Endothelial cell of umbilical vein (primary cell): ENCODE data around the gene LY9. TPM values are rescaled to one million over a fixed set of nuclear protein-coding genes. Genes with fewer than 3 reads are reported as not detected.

Source experiments
- BruUV-seq: library from RNA; stranded (reverse); fragments of 400-500 nt; replicated peaks from 2 replicates; lab custom pipeline; 2021; lab: Mats Ljungman, UMichigan
- CTCF ChIA-PET: fragments of 300-600, 350-600 bp; sonication (Branson Sonifier 250); formaldehyde crosslinking; loops from one replicate; lab custom pipeline; 2021; ENCODE audit warnings: antibody characterized with exemption, inconsistent platforms; lab: Charles Lee
- POLR2A ChIA-PET: fragments of 300-600, 350-600 bp; sonication (Branson Sonifier 250); formaldehyde crosslinking; loops from one replicate; lab custom pipeline; 2021; ENCODE audit warnings: antibody characterized with exemption, inconsistent platforms; lab: Charles Lee
- DNase-seq: peaks from one replicate; pipeline ENCODE4 v3.0.0-alpha.2; 2011; ENCODE audit warnings: low read depth, low spot score
- FAIRE-seq: peaks from 2 replicates; lab custom pipeline; 2011; peaks lifted over from hg19 to GRCh38; lab: Jason Lieb, UNC
- H2AFZ ChIP-seq: 2 replicates; pipeline ENCODE4 v1.6.0; 2012; ENCODE audit warnings: low read depth, low read length, control low read depth, inconsistent platforms
- H3K27ac ChIP-seq: 2 replicates; pipeline ENCODE4 v1.5.1; 2011; ENCODE audit warnings: low read depth, mild to moderate bottlenecking, control low read depth, low read length, moderate library complexity; ENCODE audit not compliant: insufficient read depth
- H3K27me3 ChIP-seq, 2 experiments: 2 replicates each; pipeline versions ENCODE4 v1.6.0 to v1.6.1; 2011; ENCODE audit warnings: low read length in 2 of 2, mixed read lengths in 1 of 2; ENCODE audit not compliant: control insufficient read depth in 2 of 2, insufficient read depth in 2 of 2
- H3K36me3 ChIP-seq, 2 experiments: 2 replicates in 1 of 2; 3 replicates in 1 of 2; pipeline ENCODE4 v1.5.1; 2011; ENCODE audit warnings: low read length in 2 of 2, mild to moderate bottlenecking in 1 of 2, moderate library complexity in 1 of 2; ENCODE audit not compliant: control insufficient read depth in 2 of 2, insufficient read depth in 2 of 2; ENCODE audit errors: extremely low read depth in 1 of 2
- H3K4me1 ChIP-seq: 3 replicates; pipeline ENCODE4 v1.5.1; 2011; ENCODE audit warnings: mild to moderate bottlenecking, low read length; ENCODE audit not compliant: control insufficient read depth, insufficient read depth; ENCODE audit errors: extremely low read depth
- H3K4me2 ChIP-seq: 2 replicates; pipeline ENCODE4 v1.6.1; 2011; ENCODE audit warnings: low read length, control low read depth, mixed read lengths; ENCODE audit not compliant: insufficient read depth
- H3K4me3 ChIP-seq, 3 experiments: fragments of 200-600 bp in 1 of 3; sonication (generic), shearing (Covaris generic) in 1 of 3; replicated peaks in 1 of 3; 2 replicates each; pipeline ENCODE4 v1.5.1; 2011 to 2016; ENCODE audit warnings: control low read depth in 3 of 3, low read length in 3 of 3, mild to moderate bottlenecking in 2 of 3, inconsistent platforms in 1 of 3, low read depth in 1 of 3, moderate library complexity in 1 of 3; ENCODE audit not compliant: insufficient read depth in 1 of 3
- H3K79me2 ChIP-seq: 2 replicates; pipeline ENCODE4 v1.6.0; 2012; ENCODE audit warnings: low read length, inconsistent platforms; ENCODE audit not compliant: control insufficient read depth, insufficient read depth
- H3K9ac ChIP-seq: replicated peaks from 2 replicates; pipeline ENCODE3; 2011; ENCODE audit warnings: low read length, control low read depth; ENCODE audit not compliant: insufficient read depth; ENCODE audit errors: extremely low read depth
- H3K9me1 ChIP-seq: replicated peaks from 3 replicates; pipeline ENCODE4 v1.6.0; 2011; ENCODE audit warnings: mild to moderate bottlenecking, low read length; ENCODE audit not compliant: control insufficient read depth, insufficient read depth; ENCODE audit errors: extremely low read depth
- H3K9me3 ChIP-seq: replicated peaks from 2 replicates; pipeline ENCODE4 v1.5.1; 2012; ENCODE audit warnings: low read length, inconsistent platforms; ENCODE audit not compliant: control insufficient read depth, insufficient read depth
- H4K20me1 ChIP-seq: replicated peaks from 2 replicates; pipeline ENCODE3; 2011; ENCODE audit warnings: mild to moderate bottlenecking, low read length; ENCODE audit not compliant: control insufficient read depth, insufficient read depth; ENCODE audit errors: extremely low read depth
- EZH2 ChIP-seq: IDR thresholded peaks from 2 replicates; pipeline ENCODE4 v1.6.1; 2012; ENCODE audit warnings: borderline replicate concordance, low read depth, mild to moderate bottlenecking, moderate library complexity, low read length, inconsistent platforms; ENCODE audit not compliant: severe bottlenecking
- FOS ChIP-seq: IDR thresholded peaks from 2 replicates; pipeline ENCODE4 v1.6.1; 2011; ENCODE audit warnings: mild to moderate bottlenecking, low read length, moderate library complexity, borderline replicate concordance; ENCODE audit not compliant: insufficient read depth
- GATA2 ChIP-seq: IDR thresholded peaks from 2 replicates; pipeline ENCODE4 v1.7.0; 2011; ENCODE audit warnings: low read depth, mild to moderate bottlenecking, moderate library complexity, mixed read lengths, low read length; ENCODE audit not compliant: insufficient read length, insufficient read depth
- JUN ChIP-seq: IDR thresholded peaks from 2 replicates; pipeline ENCODE4 v1.6.1; 2011; ENCODE audit warnings: borderline replicate concordance, low read depth; ENCODE audit not compliant: insufficient read length, insufficient read depth
- MYC ChIP-seq: IDR thresholded peaks from one replicate; pipeline ENCODE4 v1.6.1; 2011; ENCODE audit warnings: mild to moderate bottlenecking, low read depth, low read length
- POLR2A ChIP-seq: IDR thresholded peaks from 2 replicates; pipeline ENCODE4 v1.6.1; 2012; ENCODE audit warnings: low read depth, mild to moderate bottlenecking, control low read depth, low read length
- POLR2AphosphoS5 ChIP-seq: IDR thresholded peaks from 2 replicates; pipeline ENCODE4 v1.6.1; 2012; ENCODE audit warnings: low read depth, mild to moderate bottlenecking, control low read depth, low read length, moderate library complexity; ENCODE audit not compliant: insufficient read depth
- dilution Hi-C: fragments of 300-500 bp; cut with MboI; formaldehyde crosslinking; loops from one replicate; pipeline ENCODE4 v1.15.0; 2019; ENCODE audit warnings: low sequenced_read_pairs; ENCODE audit not compliant: extremely low pct_ligation_motif_present
- intact Hi-C: fragments of 100-400 bp; cut with micrococcal nuclease; formaldehyde crosslinking; loops from one replicate; pipeline ENCODE4 v1.10.0; 2022
- polyA plus RNA-seq, 4 experiments: library from polyadenylated mRNA; depleted of rRNA in 3 of 4; stranded (reverse) in 3 of 4; unstranded in 1 of 4; fragments of >200 nt; gene quantifications; 2 replicates each; pipeline versions ENCODE4 v1.2.1 to v1.2.3, GENCODE V29; 2011 to 2012; ENCODE audit warnings: missing spikeins in 1 of 4
- total RNA-seq: library from RNA; stranded (reverse); gene quantifications from 2 replicates; pipeline ENCODE4 v1.2.3, GENCODE V29; 2021
- TF ChIP-seq, protein P1 (sequence below), 2 donors: IDR thresholded peaks; 1 replicate in 1 of 2; 2 replicates in 1 of 2; pipeline ENCODE4 v1.5.1; 2011; ENCODE audit warnings: low read length in 2 of 2, mild to moderate bottlenecking in 2 of 2, moderate library complexity in 2 of 2, control low read depth in 1 of 2, inconsistent platforms in 1 of 2, low read depth in 1 of 2; ENCODE audit not compliant: insufficient read depth in 1 of 2; ENCODE audit errors: extremely low read depth in 1 of 2
- TF ChIP-seq, protein P2 (sequence below): IDR thresholded peaks from 2 replicates; pipeline ENCODE4 v1.6.1; 2011; ENCODE audit not compliant: insufficient read depth, insufficient read length

The LY9 gene
- total and polyA plus RNA-seq, 2 donors (not counting 3 experiments of a cell fraction or from before 2014, with no cell fraction given): not detected

DNA sequence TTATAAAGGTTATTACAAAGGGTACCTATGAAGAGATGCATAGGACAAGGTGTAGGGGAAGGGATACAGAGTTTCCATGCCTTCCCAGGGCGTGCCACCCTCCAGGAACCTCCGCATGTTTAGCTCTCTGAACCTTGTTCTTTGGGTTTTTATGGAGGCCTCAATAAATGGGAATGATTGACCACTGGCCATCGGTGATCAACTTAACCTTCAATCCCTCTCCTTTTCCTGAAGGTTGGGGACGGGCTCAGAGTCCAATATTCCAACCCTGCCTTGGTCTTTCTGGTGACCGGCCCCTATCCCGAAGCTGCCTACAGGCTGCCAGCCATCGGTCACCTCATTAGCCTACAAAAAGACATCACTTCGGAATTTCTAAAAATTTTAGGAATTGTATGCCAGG lies 55.0 kb downstream of the LY9 start:
- DNase-seq (no peak), FAIRE-seq (no peak)
- POLR2A ChIA-PET: no interaction called here
- no TSS peak for BruUV-seq
- no peaks in the 10 kb centered on the region for H3K79me2 ChIP-seq
- H3K4me3 ChIP-seq: no peak overlapping the region
- H3K27ac ChIP-seq: no peak overlapping the region
- no peaks in the 10 kb centered on the region for H4K20me1 ChIP-seq
- no peaks in the 10 kb centered on the region for H3K9me3 ChIP-seq
- CTCF ChIA-PET: interaction anchor here (1.2 kb wide), 1 partner anchor 33 kb away, joined by 3 read pairs; no protein-coding TSS in a partner anchor
- no peaks in the 10 kb centered on the region for H3K27me3 ChIP-seq
- H3K4me1 ChIP-seq: no peaks in the 10 kb centered on the region
- H3K9me1 ChIP-seq: no peaks in the 10 kb centered on the region
- TF ChIP-seq POLR2A: no peak
- TF ChIP-seq EZH2: no peak
- TF ChIP-seq, protein P1, sequence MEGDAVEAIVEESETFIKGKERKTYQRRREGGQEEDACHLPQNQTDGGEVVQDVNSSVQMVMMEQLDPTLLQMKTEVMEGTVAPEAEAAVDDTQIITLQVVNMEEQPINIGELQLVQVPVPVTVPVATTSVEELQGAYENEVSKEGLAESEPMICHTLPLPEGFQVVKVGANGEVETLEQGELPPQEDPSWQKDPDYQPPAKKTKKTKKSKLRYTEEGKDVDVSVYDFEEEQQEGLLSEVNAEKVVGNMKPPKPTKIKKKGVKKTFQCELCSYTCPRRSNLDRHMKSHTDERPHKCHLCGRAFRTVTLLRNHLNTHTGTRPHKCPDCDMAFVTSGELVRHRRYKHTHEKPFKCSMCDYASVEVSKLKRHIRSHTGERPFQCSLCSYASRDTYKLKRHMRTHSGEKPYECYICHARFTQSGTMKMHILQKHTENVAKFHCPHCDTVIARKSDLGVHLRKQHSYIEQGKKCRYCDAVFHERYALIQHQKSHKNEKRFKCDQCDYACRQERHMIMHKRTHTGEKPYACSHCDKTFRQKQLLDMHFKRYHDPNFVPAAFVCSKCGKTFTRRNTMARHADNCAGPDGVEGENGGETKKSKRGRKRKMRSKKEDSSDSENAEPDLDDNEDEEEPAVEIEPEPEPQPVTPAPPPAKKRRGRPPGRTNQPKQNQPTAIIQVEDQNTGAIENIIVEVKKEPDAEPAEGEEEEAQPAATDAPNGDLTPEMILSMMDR (IDR thresholded peaks at IDR 0.05; ENCODE audit: extremely low read depth in 1 of 2, insufficient read depth in 1 of 2, low read depth in 1 of 2, low read length in 2 of 2): no peak
- no peak for TF ChIP-seq FOS
- no peak for TF ChIP-seq MYC
- no peak for TF ChIP-seq JUN
- TF ChIP-seq GATA2: no peak
- TF ChIP-seq, protein P2, sequence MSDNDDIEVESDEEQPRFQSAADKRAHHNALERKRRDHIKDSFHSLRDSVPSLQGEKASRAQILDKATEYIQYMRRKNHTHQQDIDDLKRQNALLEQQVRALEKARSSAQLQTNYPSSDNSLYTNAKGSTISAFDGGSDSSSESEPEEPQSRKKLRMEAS: no peak
- TF ChIP-seq POLR2AphosphoS5: no peak
- no peak overlapping the region for H3K9ac ChIP-seq
- intact Hi-C loops (no loop called here), dilution Hi-C loops (no loop called here)
- H2AFZ ChIP-seq: no peak overlapping the region
- no peaks in the 10 kb centered on the region for H3K36me3 ChIP-seq
- H3K4me2 ChIP-seq: no peak overlapping the region
